A549 (cell line): ENCODE measurements around the gene MX2.

Experiments used
- EP300 ChIP-seq, 2 experiments: fragments of >200 bp; sonication (Bioruptor Twin); formaldehyde crosslinking; IDR thresholded peaks; 2 replicates in 1 of 2; 3 replicates in 1 of 2; pipeline ENCODE4 v1.6.1; 2016 to 2017
- FOSL2 ChIP-seq, 2 experiments: fragments of 450-650 bp in 1 of 2; fragments of >200 bp in 1 of 2; sonication (Bioruptor Twin) in 1 of 2; formaldehyde crosslinking; IDR thresholded peaks; 2 replicates each; pipeline versions ENCODE4 v1.5.0 to v1.6.1; 2016 to 2020; ENCODE audit warnings: mild to moderate bottlenecking in 1 of 2, moderate library complexity in 1 of 2
- HDAC2 ChIP-seq: fragments of 200-600 bp; sonication (generic); IDR thresholded peaks from 2 replicates; pipeline ENCODE4 v1.6.1; 2016
- JUN ChIP-seq, 2 experiments: fragments of >200 bp; sonication (Bioruptor Twin); formaldehyde crosslinking; IDR thresholded peaks; 2 replicates in 1 of 2; 3 replicates in 1 of 2; pipeline ENCODE4 v1.6.1; 2016 to 2017
- POLR2A ChIP-seq: IDR thresholded peaks from 2 replicates; pipeline ENCODE4 v1.6.1; 2012; ENCODE audit warnings: mild to moderate bottlenecking, low read length
- SREBF2 ChIP-seq: fragments of 450-650 bp; IDR thresholded peaks from 2 replicates; pipeline ENCODE4 v1.6.1; 2014; ENCODE audit warnings: mild to moderate bottlenecking, moderate library complexity
- TF ChIP-seq, protein P1 (sequence below): fragments of >200 bp; sonication (Bioruptor Twin); formaldehyde crosslinking; IDR thresholded peaks from 3 replicates; pipeline ENCODE4 v1.5.1; 2016

DNA sequence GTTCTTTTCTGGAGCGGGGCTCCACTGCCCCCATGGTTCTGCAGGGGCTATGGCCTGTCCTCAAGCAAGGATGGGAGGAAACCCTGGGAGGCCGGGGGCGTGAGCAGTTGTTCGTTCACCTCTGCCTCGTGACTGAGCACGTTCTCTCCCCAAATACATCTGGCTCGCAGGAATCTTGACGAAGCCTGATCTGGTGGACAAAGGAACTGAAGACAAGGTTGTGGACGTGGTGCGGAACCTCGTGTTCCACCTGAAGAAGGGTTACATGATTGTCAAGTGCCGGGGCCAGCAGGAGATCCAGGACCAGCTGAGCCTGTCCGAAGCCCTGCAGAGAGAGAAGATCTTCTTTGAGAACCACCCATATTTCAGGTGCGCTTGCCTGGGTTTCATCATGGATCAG lies 79.7 kb downstream of the MX2 start:
- TF ChIP-seq, protein P1, sequence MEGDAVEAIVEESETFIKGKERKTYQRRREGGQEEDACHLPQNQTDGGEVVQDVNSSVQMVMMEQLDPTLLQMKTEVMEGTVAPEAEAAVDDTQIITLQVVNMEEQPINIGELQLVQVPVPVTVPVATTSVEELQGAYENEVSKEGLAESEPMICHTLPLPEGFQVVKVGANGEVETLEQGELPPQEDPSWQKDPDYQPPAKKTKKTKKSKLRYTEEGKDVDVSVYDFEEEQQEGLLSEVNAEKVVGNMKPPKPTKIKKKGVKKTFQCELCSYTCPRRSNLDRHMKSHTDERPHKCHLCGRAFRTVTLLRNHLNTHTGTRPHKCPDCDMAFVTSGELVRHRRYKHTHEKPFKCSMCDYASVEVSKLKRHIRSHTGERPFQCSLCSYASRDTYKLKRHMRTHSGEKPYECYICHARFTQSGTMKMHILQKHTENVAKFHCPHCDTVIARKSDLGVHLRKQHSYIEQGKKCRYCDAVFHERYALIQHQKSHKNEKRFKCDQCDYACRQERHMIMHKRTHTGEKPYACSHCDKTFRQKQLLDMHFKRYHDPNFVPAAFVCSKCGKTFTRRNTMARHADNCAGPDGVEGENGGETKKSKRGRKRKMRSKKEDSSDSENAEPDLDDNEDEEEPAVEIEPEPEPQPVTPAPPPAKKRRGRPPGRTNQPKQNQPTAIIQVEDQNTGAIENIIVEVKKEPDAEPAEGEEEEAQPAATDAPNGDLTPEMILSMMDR = no peak
- no peak for TF ChIP-seq HDAC2
- TF ChIP-seq POLR2A = no peak
- no peak for TF ChIP-seq SREBF2
- TF ChIP-seq FOSL2 (IDR thresholded peaks at IDR 0.05) = no peak
- TF ChIP-seq FOSL2 (CRISPR knock-in tag; IDR thresholded peaks at IDR 0.05) = no peak
- TF ChIP-seq EP300 (IDR thresholded peaks at IDR 0.05) = no peak
- no peak for TF ChIP-seq JUN (IDR thresholded peaks at IDR 0.05)
